HG03521 (cell line): ENCODE results near the gene CLDN9.

Experiments used
- ATAC-seq: cut with Tn5 transposase; IDR thresholded peaks from one replicate; pipeline ENCODE4 v1.9.1; 2021; ENCODE audit warnings: mild to moderate bottlenecking, moderate library complexity; ENCODE audit not compliant: unreplicated experiment

The CLDN9 gene

DNA sequence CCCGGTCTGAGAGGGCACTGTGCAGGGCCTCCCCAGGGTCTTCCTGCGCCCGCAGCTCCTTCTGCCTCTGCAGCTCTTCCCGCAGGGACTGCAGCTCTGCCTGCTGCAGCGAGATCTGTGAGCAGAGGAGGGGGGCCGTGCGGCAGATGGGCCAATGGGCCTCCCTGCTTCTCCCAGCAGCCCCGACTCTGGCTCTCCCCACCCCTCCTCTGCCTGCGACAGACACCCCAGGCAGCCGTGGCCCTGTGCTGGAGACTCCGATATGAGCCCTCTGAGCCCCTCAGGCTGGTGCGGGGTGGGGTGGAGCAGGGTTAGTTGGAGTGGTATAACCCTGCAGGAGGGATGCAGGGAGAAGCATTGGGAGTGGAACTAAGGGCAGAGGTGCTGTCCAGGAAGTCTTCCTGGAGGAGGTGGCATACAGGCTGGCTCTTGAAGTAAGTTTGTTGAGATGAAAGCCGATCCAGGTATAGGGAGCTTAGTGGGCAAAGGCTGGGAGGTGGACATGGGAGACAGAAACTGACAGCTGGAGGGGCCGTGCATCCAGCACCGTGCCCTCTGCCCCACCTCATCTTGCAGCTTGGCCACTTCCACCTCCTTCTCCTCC is 16.1 kb downstream of the CLDN9 start:
- ATAC-seq = no peak

DNA sequence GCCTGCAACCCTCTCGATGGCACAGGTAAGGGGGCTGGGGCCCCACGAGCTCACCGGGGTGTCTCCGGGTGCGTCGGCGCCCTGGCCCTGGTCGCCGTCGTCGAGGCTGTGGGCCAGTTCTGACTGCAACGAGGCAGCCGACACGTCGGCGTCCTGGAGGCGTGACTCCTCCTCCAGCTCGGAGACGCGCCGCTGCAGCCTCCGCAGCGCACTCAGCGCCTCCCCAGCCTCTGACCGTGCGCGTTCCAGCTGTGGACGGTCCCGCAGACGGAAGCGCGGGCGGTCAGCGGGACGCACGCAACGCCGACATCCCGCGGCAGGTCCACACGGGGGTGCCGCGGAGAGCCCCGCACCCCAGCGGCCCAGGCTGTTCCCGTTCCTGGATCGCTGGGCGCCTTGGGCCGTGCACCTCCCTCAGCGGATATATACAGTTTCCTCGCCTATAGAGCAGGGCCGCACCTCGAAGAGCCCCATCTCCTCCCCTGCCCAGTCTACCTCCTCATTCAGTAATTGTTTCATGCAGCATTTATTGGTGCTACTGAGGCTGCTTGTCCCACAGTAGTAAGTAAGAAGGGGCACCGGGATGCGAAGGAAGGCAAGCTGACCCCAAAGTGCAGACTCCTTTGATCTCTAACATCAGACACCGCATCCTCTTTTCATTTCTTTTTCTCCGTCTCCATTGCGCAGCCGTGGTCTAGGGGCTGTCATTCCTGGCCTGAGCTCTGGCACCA is 16.9 kb downstream of the CLDN9 start:
- ATAC-seq = no peak

DNA sequence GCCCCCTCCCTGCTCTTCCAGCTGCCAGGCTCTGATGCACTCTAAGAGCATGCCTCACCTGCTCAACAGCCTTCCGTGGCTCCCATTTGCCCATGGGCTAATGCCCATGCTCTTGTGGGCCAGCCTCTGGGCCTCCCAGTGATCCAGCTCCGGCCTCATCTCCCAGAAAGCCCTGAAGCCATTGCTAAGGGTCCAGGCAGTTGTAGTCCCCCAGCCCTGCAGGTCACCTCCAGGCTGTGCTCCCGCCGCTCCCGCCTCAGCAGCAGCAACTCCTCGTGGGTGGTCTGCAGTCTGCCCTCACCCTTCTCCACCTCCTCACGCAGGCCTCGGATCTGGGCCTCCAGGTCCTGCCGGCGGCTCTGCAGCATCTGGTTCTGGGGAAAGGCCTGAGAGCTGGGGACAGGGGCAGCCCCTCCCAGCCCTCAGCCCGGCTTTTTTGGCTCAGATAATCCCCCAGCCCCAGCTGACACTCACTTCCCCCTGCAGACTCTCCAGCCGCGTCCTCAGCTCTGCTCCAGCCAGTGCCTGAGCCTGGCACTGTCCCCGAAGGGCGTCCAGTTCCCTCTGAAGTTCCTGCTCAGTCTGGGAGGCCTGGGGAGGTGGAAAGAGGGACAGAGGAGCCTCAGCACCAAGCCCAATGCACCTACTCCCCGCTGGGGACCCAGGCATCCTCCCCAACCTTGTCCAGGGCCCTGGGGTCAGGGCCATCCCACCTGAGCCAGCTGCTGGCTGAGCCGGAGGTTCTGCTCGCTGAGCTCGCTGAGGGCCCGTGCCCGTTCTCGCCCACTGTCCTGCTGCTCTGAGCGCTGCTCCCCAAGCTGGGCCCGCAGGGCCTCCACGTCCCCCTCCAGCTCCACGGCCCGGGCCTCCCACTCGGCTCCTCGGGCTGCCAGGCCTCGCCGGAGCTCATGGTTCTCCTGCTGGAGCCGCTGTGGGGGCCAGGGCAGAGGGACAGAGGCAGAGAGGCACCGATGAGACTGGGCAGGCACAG is 17.8 kb downstream of the CLDN9 start:
- ATAC-seq = no peak

DNA sequence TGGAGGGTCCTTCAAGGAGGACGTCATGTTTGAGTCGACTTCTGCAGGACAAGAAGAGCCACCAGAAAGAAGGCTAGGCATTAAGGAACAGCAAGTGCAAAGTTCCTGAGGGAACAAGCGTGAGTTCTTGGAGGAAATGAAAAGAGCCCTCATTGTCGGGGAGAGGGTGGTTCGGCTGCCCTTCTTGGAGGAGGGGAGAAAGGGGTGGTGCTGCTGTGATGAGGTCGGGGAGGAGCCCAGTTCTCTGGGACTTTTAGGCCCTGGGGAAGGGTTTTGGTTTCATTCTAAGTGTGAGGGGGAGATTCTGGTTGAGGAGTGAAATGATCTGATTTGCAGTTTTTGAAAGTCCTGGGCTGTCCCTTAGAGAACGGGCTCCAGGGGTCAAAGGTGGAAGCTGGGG is 19.9 kb downstream of the CLDN9 start:
- no peak for ATAC-seq

DNA sequence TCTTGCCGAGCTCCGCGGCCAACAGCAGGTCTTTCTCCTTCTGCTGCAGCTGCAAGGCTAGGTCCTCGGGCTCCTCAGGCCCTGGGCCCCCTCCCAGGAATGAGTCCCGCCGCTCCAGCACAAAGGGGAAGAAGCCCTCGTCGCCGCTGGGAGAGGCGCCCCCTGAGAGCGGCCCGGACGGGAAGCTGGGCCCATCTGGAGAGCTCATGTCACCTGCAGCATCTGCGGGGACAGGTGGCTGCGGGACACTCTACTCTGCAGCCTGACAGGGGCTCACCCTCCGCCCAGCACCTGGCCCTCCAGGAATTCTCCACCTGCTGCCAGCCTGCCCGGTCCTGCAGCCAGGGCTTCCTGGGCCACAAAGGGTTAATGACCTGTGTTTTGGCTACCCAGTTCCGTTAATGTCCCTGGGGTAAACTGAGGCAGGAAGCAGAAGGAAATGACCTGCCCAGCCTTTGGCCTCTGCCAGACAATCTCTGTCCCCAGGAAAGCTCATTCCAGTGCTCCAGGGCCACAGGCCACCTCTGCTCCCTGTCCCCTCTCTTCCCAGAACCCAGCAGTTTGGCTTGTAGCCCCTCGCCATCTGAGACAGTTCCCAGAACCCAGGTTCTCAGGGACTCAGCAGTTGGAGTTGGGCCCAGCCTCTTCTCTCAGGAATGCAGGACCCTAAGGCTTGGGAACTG is 22.7 kb downstream of the CLDN9 start:
- ATAC-seq = no peak

DNA sequence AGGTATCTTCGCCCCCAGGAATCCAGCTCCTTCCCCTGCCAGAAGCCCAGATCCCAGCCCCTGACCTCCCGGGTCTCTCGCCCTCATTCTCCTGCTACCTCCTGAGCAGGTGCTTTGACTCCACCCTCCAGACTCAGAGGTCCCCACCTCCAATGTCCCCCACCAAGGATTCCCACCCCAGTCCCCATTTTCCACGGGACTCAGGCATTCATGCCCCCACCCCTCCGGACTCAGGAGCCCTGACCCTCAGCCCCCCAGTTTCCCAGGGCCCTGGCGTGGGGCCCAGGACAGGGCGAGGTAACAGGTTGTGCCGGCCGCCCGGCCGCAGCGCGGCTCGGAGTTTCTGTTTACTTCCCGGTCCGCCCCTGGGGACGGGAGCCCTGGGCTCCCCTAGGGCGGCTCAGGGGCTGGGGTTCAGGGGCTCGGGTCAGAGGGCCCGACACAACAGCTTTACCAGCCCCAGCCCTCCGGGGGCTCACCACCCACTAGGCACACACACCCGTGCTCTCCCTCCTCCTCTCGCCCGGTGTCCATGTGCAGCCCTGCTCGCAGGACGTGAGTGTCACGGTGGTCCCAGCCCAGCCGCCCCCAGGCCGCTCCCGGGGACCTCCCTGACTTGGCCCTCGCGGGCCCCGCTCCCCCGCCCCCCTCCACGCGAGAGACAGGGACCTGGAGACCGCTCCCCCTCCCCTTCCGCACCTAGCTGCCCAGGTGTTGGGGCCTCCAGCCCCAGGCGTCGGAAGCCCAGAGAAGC is 23.4 kb downstream of the CLDN9 start:
- no peak for ATAC-seq

DNA sequence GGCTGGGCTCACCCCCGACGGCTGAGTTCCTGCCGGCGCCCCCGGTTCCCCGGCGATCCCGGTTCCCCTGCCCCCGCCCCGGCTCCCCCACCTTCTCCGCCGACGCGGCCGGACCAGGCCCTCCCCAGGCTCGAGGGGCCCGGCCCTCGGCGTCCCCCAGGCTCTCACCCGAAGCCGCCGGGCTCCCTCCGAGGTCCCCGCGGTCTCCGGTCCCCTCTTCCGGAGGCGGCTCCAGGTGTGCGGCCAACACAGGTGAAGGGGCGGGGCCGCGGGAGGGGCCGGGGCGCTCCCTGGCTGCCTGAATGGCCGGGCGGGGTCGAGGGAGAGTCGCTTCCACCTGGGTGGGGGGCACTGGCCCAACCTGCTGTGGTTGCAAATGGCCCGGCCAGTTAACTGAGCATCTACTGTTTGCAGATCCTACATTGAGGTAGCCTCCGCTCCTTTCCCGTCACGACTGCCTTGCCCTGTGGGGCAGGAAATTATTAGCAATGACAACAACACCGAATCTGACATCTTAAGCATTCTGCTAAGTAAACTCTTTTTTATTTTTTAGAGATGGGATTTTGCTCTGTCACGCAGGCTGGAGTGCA is 24.1 kb downstream of the CLDN9 start, which contains the start of gene BICDL2:
Gene BICDL2, minus strand, starts transcription at position 219 of the 590 bp plus-strand sequence. CDS start 1,448 bp downstream, outside the sequence.
- ATAC-seq = no peak

DNA sequence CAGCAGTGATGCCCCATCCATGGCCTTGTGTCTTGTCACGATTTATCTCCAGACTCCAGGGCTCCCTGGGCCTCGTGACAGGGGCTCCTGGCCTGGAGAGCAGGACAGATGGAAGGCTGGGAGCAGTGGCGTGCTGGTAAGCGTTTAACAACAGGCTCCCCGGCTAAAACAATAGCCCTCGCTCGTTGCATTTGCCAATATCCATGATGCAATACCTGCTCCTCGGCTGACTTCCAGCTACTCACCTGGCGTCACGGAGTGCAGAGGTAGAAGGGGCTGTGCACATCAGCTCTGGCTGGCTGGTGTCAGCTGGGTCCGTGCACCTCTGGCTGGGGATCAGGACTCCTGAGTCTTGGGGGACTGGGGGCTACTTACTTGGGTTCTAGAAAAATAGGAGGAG is 25.5 kb downstream of the CLDN9 start:
- ATAC-seq = no peak

DNA sequence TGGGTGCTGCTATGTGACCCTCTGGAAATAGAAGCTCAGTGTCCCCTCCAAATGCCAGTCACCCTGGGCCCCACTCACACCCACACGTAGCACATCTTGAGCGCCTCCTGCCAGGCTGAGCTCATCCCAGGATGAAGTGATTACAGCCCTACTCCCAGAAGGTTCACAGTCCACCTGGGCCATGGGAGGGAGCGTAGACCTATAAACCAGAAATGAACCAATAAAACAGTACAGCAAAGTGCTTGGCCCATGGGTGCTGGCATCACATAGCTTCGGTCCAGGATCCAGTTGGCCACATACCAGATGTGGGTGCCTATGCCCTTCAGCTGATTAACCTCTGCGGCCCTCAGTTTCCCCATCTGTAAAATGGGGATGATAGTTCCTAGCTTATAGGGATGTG is 26.2 kb downstream of the CLDN9 start:
- ATAC-seq = no peak

DNA sequence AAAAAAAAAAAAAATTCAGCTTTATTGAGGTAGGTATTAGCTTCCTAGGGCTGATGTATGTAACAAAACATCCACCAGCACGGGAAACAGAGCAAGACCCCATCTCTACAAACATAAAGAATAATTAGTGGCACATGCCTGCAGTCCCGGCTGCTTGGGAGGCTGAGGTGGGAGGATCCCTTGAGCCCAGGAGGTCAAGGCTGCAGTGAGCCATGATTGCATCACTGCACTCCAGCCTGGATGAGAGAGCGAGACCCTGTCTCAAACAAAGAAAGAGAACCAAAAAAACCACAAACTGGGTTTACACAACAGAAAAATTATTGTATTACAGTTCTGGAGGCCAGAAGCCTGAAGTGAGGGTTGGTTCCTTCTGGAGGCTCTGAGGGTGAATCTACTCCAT is 29.7 kb downstream of the CLDN9 start:
- no peak for ATAC-seq

DNA sequence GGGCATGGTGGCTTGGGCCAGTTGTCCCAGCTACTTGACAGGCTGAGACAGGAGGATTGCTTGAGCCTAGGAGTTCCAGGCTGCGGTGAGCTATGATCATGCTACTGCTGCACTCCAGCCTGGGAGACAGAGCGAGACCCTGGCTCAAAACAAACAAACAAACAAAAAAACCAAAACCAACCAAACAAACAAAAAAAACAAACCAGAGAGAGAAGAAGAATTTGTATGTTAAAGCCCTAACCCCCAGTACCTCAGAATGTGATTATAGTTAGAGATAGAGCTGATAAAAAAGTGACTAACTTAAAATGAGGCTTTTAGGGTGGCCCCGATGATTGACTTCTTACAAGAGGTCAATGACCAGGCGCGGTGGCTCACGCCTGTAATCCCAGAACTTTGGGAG is 32.0 kb downstream of the CLDN9 start:
- ATAC-seq = no peak

DNA sequence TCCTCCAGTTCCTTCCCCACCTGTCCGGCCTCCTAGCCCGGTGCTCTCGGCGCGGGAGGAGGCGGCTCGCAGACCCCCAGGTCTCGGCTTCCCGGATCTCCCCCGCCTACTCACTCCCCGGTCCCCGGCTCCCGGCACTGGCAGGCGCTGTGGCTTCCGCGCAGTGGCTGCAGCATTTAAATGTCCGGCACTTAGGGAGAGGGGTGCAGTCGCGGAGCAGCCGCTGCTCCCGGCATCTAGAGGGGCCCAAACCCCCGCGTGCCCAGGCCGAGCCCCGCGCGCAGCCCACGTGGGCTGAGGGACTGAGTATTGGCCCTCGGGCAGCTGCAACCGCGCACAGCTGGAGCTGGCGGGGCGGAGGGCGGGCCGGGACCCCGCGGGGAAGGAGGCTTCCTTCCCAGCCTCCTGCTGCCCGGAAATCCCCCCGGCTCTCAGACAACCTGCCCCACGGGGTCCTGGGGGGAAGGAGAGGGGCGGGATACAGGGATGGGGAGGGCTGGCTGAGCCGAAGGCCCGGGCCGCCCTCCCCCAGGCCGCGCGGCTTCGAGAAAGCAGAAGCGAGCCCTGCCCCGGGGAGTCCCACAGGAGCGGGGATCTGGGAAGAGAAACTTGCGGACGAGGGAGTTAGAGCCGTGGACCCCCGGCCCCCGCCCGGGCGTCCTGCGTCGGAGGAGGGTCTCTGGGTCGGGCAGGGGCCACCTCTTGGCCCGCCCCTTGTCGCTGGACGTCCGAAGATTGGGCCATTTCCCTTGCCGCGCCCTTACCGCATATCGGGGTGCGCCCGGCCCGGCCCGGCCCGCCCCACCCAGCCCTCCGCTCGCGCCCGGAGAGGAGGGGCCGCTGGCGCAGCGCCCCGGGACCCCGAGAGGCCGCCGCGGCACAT is 33.3 kb downstream of the CLDN9 start, which contains the start of gene MMP25:
Gene MMP25, plus strand, starts transcription at position 804 of the 883 bp plus-strand sequence. CDS start 357 bp downstream, outside the sequence.
- no peak for ATAC-seq

DNA sequence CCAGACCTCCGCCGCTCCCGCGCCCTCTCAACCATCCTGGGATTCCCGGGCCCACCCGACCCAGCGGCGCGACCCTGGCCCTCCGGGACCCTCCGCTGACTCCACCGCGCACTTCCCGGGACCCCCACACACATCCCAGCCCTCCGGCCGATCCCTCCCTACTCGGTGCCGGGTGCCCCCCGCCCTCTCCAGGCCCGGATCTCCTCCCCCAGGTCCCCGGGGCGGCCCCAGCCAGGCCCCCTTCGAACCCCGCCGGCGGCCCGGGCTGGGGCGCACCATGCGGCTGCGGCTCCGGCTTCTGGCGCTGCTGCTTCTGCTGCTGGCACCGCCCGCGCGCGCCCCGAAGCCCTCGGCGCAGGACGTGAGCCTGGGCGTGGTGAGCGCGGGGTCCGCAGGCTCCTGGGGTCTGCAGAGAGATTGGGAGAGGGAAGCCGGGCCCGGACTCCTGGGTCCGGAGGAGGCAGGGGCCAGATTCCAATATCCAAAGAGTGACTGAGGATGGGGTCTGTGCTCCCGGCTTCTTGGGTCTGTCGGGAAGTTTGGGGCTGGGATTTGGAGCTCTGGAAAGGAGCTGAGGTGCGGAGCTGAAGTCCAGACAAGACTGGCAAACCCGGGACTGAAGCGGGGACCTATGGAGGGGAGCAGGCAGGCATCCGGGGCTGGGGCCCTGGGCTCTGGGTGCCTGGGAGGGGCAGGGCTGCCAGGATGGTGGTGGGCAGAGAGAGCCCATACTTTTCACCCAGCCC is 34.1 kb downstream of the CLDN9 start:
- ATAC-seq = no peak

DNA sequence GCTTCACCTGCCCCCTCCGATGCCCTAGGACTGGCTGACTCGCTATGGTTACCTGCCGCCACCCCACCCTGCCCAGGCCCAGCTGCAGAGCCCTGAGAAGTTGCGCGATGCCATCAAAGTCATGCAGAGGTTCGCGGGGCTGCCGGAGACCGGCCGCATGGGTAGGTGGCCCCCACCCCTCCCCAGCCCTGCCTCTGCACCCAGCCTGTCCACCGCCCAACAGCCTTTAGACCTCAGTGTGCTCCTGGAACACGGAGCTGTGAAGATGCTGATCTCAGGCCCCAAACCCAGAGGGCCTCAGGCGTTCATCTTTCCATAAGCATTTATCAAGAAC is 34.6 kb downstream of the CLDN9 start:
- ATAC-seq = no peak

DNA sequence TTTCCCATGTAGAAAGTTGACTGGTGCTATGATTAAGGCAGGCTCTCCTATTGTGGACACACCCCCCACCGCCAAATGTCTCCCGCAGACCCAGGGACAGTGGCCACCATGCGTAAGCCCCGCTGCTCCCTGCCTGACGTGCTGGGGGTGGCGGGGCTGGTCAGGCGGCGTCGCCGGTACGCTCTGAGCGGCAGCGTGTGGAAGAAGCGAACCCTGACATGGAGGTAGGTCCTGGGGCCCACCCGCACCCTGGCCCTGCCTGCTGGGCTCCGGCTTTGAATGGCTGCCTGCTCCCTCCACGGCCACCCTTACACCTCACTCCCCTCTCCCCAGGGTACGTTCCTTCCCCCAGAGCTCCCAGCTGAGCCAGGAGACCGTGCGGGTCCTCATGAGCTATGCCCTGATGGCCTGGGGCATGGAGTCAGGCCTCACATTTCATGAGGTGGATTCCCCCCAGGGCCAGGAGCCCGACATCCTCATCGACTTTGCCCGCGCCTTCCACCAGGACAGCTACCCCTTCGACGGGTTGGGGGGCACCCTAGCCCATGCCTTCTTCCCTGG is 37.3 kb downstream of the CLDN9 start:
- no peak for ATAC-seq

DNA sequence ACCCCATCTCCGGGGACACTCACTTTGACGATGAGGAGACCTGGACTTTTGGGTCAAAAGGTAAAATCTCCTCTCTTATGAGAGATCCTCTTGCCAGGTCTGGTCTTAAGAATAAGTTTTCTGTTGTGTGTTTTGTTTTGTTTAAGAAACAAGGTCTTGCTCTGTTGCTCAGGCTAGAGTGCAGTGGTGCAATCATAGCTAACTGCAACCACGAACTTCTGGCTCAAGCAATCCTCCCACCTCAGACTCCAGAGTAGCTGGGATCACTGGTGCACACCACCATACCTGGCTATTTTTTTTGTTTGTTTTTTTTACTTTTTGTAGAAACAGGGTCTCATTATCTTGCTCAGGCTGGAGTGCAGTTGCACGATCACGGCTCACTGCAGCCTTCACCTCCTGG is 37.8 kb downstream of the CLDN9 start:
- ATAC-seq = no peak

DNA sequence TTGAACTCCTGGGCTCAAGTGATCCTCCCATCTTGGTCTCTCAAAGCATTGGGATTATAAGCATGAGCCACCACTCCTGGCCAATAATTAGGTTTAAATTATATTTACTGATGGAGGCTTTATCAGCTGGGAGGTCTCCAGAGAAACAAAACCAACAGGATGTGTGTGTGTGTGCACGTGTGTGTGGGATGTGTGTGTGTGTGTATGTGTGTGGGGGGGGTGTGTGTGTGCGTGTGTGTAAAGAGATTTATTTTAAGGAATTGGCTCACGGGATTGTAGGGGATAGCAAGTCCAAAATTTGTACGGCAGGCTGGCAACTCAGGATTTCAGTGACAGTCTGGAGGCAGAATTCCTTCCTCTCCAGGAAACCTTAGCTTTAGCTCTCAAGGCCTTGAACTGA is 38.3 kb downstream of the CLDN9 start:
- no peak for ATAC-seq

DNA sequence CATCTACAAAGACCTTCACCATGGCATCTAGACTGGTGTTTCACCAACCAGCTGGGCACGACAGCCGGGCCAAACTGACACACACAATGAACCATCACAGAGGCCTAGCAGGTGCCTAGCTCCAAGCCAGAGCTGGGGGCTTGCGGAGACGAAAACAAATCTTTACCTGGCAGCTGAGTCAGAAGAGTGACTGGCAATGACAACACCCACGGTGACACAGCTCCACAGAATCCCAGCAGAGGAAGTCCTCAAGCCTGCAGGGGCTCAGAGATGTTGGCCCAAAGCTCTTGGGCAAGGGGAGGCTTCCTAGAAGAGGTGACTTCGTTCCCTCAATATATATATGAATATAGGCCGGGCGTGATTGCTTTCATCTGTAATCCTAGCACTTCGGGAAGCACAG is 38.8 kb downstream of the CLDN9 start:
- ATAC-seq = no peak
